Medulla oblongata (tissue), 1 donor: ENCODE results near the gene PAX8.

Source experiments
- DNase-seq: peaks from one replicate; pipeline ENCODE4 v3.0.0-alpha.2; 2015; ENCODE audit errors: extremely low spot score

The PAX8 gene

DNA sequence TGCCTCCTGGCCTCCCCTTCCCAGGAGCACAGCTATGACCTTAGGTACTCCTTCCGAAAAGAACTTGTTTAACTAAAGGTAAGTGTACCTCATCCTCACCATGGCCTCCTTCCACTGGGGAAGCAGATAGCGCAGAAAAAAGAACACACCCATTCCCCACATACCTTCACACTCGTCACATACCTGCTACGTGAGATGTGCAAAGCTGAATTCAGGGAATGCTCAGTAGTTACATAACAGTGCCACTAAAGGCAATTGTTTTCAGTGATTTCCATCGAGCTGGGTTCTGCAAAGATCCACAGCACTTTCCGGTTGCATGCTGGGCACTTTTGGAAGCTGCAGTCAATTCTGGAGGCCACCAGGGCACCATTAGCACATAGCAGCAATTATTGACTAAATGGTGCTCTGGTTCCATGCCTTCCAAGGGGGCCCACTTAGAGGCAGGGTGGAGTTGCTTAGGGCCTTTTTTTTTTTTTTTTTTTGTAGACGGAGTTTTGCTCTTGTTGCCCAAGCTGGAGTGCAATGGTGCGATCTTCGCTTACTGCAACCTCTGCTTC, 41.0 kb downstream of the PAX8 start:
- no peak for DNase-seq

DNA sequence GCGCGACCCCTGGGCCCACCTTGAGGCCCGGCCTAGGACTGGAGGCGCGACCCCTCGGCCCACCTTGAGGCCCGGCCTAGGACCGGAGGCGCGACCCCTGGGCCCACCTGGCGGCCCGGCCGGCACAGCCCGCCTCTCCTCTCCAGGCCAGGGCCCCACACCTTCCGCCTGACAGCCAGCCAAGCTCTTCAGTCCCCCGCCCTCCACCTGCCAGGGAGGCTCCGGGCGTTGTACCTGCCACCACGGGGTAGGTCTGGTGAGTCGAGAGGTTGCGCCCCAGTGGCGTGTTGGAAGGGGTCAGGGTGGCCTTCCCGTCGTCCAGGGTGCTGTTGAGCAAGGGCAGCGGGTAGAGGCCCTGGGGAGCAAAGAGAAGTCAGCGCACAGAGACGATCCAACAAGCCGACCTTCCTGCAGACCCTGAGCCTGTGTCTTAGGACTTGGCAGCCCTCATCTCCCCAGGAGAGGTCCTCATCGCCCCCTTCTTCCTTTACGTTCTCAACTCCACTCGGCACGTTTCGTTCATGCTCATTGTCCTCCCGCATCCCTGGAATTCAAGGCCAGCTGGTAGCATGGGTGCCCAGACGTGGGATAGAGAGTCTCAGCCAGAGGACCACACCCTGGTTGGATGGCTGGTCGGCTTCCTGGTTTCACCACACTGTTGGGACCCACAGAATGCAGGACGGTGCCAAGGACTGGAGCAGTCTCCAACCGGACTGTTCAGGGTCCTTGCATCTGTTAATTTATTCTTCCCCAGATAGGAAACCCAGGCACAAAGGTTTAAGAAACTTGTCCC, 42.2 kb downstream of the PAX8 start:
- DNase-seq: no peak

GRCh38 chr2:113235347-113236226, 43.1 kb downstream of the PAX8 start:
- peak; percentile 52 for DNase-seq

- no peak for DNase-seq
These were observed 43.9 kb downstream of the PAX8 start for GRCh38 chr2:113234721-113235346.

DNA sequence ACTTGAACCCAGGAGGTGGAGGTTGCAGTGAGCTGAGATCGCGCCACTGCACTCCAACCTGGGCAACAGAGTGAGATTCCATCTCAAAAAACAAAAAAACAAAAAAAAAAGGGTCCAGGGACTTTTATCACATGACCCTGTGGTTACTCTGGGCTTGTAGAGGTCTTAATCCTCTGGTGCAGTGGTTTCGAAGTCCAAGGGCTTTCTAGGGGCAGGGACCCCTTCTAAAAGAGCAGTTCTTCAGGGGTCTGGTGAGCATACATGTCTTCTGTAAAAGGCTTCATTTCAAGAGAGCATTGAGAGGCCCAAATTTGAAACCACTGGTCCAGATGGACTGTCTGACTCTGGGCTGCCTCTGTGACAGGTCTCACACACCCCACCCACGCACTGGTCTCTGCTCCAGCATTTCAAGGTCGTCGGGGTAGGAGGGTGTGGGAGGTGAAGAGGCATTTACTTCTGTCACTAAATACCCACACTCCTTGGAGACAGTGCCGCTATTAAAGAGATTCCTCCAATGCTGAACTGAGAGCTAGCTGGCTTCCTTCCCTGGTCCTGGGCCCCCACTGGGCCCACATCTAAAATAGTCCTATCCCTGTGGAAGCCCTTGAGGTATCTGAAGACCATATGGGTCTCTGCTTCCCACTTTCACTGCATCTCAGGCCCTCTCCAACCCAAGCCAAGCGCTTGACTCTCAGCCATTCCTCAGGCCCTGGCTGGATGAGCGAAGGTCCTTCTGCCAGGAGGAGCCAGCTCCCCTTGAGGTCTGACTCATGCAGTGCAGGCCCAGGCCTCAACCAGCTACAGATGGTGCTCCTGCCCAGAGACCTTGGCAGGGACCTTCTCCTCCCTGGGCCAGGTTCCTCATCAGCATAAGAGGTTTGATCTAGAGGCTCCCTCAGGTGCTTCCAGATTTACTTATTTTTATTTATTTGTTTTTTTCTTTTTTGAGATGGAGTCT, 44.8 kb downstream of the PAX8 start:
- no peak for DNase-seq

GRCh38 chr2:113232740-113233139, 46.0 kb downstream of the PAX8 start:
- no peak for DNase-seq

GRCh38 chr2:113232123-113232522, 46.6 kb downstream of the PAX8 start:
- DNase-seq: no peak

DNA sequence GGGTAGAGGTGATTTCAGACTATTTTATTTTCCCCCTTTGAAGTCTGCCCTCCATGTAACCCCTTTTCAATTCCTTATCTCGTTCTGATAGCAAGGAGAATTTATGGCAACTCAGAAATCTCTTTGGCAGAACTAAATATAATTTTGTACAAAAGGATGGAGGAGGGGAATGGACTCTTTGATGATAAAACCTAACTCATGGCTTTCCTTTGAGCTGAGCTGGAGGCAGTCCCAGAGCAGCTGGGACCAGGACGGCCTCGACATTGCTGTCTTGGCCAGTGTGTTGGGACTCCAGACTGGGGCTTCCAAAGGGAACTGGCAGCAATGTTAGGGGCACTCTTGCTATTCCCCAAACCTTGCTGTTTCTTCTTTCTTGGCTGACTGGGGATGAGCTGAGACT, 47.7 kb downstream of the PAX8 start:
- no peak for DNase-seq

DNA sequence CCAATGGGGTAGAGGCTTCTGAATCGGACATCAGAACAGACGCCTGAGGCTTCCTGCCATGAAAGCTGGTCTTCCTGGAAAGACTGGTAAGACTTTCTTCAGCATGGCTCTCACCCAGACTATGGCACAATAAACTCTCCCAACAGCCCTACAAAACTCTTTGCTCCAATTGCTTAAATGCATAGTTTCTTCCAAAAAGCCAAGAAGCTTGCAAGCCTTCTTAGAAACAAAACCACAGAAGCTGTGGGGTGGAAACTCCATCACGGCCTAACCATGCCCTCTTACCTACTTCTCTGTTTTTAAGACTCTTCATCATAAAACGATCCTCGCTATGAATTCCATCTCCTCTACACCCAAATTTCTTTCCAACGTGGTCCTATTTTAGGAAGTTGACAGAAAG, 48.2 kb downstream of the PAX8 start:
- no peak for DNase-seq

GRCh38 chr2:113229795-113230194, 48.9 kb downstream of the PAX8 start:
- no peak for DNase-seq

GRCh38 chr2:113228991-113229716, 49.6 kb downstream of the PAX8 start:
- no peak for DNase-seq

GRCh38 chr2:113228351-113228750, 50.4 kb downstream of the PAX8 start:
- DNase-seq: no peak

DNA sequence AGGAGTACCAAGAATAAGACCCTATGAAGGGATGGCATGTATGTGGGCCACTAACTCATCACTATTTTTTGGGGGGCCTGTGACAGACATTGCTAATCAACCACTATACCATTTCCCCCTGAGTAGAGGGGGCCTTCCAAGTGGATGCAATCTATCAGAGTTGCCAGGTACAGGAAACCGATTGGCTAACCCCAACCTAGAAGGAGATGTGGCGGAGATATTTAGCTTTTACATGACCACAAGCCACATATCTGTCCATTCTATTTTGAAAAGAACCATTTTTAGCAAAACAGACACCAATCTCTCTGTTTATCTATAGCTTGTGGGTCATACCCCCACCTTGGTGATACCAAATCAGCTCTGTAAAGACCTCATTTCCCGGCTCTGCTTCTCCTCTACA, 51.0 kb downstream of the PAX8 start:
- no peak for DNase-seq

DNA sequence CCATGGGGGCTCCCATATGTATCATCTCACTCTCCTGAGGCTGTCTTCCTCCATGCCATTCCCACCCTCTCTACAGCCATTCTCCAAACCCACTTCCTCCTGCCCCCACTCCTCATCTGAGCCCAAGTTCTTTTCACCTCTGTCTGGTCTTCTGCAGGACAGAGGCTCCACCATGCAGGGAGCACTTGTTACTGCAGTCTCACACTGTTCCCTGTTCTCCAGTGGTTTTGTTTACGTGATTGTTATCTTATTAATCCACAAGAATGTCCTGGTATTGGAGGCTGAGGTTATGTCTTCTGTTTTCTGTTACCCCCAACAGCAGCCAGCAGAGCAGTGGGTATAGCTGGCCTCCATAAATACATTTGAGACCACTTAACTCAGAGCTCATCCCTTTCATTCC, 51.4 kb downstream of the PAX8 start:
- no peak for DNase-seq

GRCh38 chr2:113226462-113226861, 52.3 kb downstream of the PAX8 start:
- DNase-seq: no peak

DNA sequence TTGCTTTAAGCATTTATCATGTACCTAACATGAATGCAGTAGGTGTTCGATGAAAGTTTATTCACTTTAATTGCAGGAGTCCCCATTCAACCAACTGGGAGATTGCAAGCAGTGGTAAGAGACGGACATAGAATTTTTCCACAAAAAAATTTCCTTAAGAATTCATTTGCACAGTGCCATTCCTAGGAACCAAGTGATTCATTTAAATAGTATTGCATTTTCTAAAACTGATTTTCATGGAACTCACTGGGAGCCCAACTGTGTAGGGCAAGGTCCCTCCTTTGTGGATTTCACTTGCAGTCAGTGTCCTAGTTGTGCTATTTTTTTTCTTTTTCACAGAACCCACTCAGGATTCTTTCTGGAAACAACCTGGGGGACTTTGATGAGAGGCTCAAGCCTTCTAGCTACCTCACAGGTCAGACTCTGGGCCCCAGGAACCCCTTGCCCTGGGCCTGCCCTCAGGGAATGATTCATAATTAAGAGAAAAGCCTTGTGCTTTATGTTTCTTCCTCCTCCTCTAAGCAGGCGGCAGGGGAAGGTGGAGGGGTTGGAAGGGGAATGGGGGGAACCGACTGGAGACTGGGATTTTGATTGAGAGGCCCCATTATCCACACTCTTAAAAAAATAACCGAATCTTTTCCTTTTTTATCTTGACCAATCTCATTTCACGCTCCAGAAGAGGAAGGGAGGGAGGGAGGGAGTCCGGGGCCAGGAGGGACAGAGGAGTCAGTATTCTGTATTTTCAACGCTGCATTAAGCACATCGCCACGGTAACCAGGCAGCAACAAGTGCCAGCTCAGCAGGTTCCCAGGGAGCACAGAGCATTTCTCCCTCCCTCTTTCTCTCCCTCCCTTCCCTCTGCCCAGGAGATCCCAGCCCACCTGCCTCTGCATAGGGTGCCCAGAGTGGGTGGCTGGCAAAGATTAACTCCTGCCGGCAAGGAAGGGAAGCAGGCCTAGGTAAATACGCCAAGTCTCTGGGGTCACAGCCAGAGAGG, 53.2 kb downstream of the PAX8 start:
- DNase-seq: peak; percentile 63

- no peak for DNase-seq
These were observed 54.0 kb downstream of the PAX8 start for GRCh38 chr2:113224647-113225236.

DNA sequence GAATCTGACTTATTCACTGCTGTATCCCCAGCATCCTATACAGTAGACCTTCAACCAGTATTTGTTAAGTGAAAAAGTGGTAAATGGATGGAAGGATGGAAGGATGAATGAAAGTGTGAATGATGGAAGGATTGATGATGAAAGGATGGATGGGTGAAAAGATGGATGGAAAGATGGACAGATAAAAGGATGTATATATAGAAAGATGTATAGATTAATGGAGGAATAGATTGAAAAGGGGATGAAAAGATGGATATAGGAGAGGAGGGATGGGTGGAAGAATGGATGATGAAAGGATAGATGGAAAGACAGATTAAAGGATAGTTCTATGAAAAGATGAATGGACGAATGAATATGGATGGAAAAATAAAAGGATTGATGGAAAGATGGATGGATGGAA, 54.9 kb downstream of the PAX8 start:
- no peak for DNase-seq

DNA sequence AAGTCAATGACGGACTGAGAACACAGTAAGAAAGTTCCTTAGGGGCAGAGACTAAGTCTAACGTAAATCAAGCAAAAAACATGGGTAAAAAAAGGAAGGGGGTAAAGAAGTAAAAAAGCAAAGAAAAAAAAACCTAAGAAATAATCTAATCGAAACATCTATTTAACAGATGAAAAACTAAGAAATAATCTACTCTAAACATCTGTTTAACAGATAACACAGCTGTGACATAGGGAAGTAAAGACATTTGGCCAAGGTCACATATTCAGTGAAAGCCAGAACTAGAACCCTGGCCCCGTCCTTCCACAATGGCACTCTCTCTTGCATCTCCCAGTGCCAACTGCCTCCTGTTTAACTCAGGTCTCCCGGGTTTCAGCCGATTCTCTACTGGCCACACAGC, 56.9 kb downstream of the PAX8 start:
- DNase-seq: no peak
